Stimulated activated CD8-positive, alpha-beta memory T cell treated with anti-CD3 and anti-CD28 coated beads, Interleukin-4, amount 100 ng/mL, for 4 hours (primary cell): ENCODE data around the gene COL6A3.

ENCODE experiments used
- DNase-seq, 2 donors: peaks; one replicate each; pipeline ENCODE4 v3.0.0-alpha.2; 2020; ENCODE audit warnings: low read depth in 2 of 2, low spot score in 1 of 2

Gene COL6A3

DNA sequence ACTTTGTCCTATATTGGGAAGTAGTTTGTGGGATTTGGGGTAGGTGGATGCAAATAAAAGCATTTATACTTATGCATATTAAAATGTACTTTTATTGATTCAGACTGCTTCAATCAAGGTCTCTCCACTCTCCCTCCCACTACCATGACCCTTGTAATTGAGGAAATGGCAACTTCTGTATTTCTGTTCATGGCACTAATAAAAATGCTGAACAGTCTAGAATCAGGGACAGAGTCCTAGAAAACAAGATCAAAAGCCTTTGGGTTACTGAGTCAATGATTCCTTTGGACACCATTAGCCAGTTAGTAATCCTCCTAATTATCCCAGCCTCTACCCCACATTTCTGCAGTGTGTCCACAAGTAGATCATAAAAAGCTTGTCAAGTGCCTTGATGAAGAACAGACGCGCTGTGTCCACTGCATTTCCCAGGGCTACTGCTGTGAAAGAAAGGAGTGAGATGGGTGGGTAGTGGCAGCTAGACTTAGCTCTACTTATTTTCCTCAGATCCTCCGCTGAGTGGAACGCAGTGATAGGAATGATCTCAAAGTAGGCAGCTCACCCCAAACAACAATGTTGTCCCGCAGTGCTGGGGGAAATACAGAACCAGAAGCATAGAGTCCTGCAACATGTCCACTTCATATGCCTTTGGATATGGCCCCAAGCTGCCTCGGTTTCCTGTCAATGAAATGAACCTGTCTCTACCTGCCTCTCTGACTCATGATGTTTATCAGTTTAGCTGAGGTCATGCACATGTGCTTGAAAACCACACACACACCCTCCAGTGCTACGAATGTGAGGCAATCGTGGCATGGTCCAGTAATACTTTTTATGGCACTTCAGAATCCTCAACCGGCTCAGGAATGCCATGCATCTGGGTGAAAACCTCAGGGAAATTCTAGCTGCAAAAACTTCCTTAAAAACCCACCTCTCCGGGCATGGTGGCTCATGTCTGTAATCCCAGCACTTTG lies 115.5 kb downstream of the COL6A3 start:
- DNase-seq: no peak

DNA sequence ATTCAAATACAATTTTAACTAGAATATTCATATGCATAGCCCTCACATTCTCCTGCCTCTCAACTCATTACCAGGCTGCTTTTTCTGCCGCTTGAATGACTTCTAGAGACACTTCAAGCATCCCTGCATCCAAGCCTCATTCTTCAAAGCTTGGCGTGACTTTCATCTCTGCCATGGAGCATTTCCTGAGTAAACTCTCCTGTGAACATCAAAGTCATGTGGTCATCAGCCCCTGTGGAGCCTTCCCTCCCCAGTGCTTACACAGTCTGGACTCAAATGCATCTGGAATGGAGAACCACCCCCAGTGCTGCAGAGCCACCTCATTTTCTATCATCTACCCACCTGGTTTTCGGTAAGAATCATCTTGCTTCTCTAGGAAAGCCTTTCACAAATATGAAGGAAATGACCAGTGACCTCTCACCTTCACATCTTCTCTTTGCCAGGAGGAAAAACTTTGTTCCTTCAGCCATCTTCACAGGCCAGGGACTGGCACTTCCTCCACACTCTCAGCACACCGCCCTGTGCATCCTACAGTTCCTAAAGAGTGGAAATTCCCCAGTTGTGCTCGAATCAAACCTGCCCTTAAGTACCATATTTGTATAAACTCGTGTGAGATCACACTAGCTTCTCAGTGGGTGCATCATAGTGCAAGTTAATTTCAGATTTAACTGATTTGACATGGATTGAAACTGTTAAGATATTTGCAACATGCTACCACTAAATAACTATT lies 116.4 kb downstream of the COL6A3 start:
- DNase-seq: no peak

DNA sequence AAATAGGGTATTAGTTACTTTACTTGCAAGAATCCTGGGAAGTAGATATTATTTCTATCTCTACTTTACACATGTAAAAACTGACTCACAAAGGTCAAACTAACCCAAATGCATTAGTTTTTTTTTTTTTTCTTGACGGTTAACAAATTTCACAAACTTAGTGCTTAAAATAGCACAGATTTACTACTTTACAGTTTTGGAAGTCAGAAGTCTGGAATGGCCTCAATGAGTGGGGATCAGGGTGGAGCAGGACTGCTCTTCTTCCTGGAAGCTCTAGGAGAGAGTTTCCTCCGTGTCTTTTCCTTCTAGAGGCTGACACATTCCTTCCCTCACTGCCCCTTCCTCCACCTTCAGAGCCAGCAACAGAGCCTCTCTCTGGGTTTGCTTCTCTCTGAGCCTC lies 117.2 kb downstream of the COL6A3 start:
- no peak for DNase-seq

DNA sequence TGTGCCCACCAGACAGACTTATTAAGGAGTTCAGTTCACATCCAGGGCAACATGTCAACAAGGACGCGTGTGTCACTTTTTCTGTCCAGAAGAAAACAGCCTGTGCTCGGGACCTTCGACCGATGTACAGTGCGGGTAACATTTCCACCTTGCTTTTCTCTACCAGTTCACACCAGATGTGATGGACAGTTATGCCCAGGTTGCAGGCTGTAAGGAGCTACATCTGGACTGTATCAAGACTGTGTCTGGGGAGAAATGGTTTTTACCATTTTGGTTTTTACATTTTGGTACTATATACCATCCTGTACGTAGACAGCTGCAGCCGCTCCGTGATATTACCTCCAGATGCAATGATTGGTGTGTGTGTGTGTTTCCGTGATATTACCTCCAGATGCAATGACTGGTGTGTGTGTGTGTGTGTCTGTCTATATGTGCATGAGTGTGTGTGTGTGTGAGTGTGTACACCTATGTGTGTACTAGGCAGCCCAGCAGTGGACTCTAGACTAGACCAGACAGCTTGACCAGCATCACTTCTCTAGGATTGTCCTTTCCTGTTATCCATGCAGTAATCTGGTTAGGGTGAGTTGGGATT lies 118.0 kb downstream of the COL6A3 start:
- DNase-seq: no peak

DNA sequence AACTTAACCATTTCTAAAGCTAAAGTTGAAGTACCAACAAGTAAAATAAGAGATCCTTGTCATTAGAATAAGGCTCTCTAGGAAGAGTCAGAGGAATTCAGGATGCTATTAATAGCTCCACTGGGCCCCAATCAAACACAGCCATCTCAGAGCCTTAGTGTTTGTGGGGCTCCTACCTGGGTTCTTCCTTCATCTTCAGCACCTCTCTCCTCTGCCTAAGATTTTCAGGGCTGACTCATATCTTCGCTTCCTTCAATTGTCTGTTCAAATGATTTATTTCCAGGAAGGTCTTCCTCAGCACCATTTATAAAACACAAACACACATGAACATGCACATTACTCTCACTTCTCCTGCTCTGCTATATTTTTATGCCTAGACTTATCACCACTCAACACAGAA lies 119.5 kb downstream of the COL6A3 start:
- no peak for DNase-seq

DNA sequence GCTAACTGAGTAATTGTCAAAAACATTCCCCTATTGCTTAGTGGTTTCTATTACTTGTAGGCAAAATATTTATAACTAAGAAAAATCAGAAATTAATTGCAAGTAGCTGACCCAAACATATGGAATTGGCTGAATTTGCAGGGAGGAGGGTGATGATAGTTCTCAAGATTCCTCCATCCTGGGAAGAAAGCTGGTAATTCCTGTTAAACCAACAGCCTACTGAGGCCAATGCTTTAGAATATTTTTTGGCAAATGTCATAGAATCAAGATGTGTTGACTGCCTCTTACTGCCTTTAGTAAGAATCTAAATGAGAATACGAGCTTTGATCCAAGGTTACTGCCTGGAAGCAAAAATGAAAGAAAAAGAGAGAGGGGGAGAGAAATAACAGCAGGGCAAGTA lies 120.0 kb downstream of the COL6A3 start:
- no peak for DNase-seq

DNA sequence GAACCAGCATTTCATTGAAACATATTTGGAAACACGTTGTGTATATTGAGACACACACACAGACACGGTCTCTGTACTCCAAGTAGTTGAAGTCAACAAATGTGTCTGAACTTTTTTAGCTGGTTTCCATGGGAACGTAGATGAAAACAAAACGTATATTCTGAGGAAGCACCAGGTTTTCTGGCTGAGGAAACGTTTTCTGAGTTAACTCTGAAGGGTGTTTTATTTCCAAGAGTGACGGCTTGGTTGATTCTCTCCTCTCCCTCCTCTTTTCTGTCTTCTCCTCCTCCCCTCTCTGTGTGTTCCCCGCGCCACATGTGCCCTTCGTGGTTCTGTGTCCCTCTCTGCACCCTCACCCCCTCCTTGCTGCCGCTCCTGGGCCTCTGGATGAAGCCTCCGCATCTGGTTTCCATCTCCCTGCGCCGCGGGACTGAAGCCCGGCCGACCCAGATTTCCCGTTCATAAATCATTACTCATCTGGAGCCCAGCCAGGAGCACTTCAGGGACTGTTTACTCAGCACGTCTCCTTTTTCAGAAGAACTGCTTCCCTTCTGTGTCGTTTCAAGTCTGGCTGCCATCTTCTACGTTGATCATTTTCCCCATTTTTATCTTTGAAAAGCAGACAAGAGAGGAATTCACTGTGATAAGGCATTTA lies 122.7 kb downstream of the COL6A3 start:
- no peak for DNase-seq

DNA sequence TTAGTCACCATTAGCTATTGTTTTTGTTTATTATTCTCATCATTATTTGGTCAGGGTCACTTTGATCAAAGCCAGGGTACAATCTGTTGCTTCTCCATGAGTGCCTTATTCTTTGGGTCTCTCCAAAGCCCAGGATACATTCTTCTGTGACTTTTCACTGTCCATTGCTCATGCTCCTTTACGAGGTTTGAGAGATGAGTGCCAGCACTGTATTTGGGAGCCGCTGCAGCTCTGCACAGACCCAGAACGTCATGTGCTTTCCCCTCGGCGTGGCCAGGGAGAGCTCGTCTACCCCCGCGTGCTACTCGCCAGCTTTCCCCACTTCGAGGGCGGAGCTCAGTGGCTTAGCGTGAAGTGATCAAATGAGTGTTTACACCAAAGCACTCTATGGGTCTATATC lies 123.7 kb downstream of the COL6A3 start:
- DNase-seq: no peak

DNA sequence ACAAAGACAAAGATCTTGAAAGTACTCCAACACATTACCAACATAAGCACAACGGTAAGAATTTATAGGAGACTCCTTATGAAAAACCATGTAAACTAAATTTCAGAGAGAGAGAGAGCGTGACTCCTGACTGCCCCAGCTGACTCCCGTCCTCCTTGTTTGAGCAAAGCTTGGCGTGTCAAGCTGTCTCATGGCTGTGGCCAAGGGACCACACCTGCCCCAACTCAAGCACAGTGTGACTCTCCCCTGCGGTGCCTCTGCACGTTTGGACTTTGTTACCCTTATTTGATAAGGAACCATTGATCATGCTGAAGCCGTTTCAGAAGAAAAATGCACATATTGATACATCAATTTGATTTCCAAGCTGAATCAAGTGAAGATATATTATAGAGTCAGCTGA lies 124.8 kb downstream of the COL6A3 start:
- no peak for DNase-seq

DNA sequence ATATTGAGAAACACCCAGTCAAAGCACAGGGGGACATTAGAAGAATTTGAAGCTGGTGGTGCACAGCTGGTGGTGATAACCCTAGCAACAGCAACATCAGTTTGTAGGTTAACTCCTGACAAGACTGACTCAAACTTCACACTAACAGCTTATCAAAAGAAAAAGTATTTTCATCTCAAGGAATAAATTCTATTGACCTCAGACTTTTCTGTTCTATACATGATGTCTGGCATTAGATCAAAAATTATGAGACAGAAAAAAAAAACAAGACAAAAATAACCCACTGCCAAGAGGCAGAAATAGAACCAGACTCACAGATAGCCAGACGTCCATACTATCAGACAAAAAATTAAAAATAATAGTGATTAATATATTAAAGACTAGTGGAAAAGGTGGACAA lies 126.1 kb downstream of the COL6A3 start:
- DNase-seq: no peak

DNA sequence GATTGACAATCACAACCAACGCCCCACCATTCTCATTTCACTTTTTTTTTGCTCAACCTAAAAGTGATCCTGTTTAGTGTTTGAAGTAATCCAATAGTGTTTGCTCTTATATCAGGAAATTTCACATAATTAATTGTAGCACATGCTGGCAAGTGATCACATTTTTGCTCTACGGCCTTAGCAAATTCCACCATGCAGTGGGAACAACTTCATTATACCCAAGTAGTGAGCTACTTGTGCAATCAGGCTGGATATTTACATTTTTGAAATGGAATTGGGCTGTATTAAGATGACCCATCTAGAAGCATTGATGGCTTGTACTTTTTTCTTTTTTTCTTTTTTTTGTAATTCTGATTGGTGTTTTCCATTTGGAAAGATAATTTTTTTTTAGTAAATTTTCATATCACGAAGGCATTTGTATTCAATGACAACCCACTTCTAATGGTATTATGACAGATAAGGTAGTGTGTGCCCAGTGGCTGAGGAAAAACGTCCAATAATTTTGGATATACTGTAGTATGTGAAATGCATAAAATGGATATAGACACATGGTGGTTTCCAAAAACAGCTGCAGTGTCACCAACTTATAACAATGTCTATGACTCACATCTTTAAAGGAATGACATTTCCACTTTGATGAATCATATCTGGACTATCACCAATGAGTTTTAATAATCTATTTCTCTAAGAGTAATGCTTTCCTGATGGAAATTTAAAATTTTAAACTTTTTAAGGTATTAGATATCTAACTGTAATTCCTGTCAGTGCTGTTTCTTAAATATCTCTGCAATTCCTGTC lies 130.6 kb downstream of the COL6A3 start:
- DNase-seq: no peak

DNA sequence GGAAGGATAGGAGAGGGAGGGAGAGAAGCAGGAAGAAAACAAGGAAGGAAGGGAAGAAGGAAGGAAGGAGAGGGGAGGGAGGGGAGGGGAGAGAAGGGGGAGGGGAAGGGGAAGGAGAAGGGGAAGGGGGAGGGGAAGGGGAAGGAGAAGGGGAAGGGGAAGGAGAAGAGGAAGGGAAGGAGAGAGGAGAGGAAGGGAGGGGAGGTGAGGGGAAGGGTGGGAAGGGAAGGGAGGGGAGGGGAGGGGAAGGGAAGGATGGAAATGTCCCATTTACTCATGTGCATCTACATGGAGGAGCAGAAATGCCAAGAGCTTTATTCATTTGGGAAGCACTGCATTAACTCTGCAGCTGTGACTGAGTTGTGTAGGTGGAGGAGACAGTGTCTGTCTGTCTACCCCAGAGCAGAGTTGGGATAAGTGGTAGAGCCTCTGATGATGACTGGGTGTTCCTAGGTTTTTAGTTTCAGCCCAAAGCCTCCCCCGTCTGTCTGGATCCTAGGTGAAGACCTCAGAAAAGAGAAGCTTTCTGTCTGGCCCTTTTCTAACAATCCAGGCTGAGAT lies 131.3 kb downstream of the COL6A3 start:
- no peak for DNase-seq

DNA sequence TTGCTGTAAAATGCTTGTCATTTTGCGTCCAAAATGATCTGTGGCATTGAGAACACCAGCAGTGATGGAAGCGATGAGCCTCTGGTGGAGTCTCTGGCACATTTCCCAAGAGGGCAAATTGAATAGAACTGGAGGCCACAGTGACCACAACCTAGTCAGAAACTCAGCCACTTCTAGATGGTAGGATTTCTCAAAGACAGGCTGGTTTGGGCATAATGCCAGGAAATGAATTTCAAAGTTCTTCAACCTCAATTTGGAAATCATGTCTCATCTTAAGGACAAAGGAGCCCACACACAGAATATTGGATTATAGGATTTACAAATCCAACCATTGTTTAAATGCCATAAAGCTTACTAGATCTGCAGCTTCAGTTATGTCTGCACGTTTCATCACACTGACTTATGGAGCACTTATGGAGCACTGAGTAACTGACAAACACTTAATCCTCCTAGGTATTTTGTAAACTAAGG lies 132.1 kb downstream of the COL6A3 start:
- no peak for DNase-seq

DNA sequence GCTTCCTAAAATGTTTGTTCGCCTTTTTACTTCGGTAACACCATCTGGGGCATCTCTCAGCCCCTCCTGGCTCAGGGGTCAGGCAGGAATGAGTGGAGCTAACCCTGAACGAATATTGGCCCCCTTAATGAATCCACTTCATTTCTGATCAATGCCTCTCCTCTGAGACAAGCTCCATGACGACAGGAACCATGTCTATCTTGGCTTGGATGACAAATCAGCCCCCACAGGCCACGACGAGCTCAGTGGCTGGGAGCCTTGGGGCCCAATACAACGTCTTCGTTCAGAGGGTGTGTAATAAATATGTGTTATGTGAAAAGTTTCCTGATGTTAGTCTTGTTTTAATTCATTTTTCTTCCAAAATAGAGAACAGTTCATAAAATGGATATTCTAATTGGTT lies 133.0 kb downstream of the COL6A3 start:
- no peak for DNase-seq

DNA sequence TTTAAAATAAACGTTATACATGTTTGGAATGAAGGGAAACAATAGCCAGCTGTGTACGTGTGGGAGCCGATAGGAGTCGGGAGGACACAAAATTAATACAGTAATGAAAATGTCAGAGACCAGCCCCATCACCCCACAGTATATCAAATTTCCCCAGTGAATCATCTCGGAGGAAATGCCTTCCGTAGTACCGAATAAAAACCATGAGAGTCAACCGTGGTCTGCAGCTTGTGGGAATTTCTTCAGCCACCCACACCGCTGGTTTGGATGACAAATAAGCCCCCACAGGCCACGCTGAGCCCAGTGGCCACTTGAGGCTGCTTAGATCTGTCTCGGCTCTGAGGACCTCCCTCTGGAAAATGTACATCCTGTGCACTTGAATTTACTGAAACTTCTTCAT lies 133.7 kb downstream of the COL6A3 start:
- DNase-seq: no peak

DNA sequence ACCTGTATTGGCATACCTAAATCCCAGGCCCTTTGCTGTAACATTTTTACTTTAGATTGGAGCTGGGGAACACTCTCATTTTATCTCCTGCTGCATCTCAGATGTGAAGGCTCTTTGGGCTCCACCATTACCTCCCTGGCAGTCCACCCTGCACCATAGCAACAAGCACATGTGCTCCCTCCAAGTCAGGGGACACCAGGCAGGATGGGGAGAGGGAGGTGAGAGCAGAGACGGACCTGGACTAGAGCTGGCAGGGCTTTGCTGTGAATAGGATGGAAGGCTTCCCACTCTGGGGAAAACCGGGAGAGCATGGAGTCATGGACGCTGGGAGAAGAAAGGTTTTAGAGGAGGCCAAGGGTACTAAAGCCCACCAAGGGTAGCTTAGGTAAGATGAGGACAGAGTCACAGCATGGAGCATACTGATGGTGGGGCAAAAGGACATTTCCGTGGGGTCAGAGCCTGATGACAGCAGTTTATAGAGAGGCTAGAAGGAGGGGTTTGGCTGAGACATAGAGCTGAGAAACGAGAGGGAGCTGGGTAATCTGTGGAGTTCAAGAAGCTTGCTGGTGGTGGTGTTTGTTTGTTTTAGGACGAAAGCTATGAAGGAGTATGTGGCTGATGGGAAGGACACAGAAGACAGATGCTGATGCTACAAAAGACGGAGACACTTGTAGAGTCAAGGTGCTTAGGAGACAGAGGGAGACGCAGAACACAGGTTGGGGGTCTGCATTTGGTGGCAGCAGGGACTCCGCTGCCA lies 134.8 kb downstream of the COL6A3 start:
- DNase-seq: no peak

DNA sequence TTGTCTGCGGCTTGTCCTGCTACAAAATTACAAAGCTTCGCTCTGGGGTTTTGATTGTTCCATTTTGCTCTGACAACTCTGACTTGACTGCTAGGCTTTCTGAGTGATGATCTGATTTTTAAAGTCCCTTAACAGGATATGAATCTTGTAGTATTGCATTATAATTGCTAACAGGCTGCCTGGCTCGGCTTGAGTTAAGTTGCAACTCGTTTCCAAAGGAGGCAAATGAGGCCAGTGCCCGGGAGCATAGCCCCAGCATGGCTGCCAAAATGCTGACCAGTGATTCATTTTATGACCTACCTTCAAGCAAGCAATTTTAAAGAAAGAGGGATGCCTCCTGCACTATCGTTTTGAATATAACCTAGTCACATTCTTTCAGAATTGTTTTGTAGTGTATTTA lies 135.4 kb downstream of the COL6A3 start:
- no peak for DNase-seq

DNA sequence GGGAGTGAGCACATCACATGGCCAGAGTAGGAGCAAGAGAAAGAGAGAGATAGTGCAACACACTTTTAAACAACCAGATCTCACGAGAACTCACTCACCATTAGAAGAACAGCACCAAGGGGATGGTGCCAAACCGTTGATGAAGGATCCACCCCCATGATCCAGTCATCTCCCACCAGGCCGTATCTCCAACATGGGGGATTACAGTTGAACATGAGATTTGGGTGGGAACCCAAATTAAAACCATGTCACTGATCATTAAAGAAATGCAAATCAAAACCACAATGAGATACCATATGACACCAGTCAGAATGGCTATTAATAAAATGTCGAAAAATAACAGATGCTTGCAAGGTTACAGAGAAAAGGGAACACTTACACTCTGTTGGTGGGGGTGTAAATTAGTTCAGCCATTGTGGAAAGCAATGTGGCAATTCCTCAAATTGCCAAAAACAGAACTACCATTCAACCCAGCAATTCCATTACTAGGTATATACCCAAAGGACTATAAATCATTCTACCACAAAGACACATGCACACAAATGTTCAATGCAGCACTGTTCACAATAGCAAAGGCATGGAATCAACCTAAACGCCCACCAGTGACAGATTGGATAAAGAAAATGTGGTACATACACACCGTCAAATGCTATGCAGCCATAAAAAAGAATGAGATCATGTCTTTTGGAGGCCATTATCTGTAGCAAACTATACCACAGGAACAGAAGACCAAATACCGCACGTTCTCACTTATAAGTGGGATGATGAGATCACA lies 137.1 kb downstream of the COL6A3 start:
- no peak for DNase-seq
